HepG2 (cell line): ENCODE data around the gene RNF150. TPM values are rescaled to one million over a fixed set of nuclear protein-coding genes. Genes with fewer than 3 reads are reported as not detected.

ENCODE experiments used
- ATAC-seq: fragments of 200-7000 bp; cut with Tn5 transposase; 3 replicates; pipeline ENCODE4 v1.9.1; 2020; ENCODE audit warnings: mild to moderate bottlenecking, moderate library complexity
- BruUV-seq: library from RNA; stranded (reverse); fragments of 400-500 nt; replicated peaks from 2 replicates; lab custom pipeline; 2021; lab: Mats Ljungman, UMichigan
- CTCF ChIA-PET: fragments of 300-600 bp; formaldehyde crosslinking; extraction: SDS; loops from one replicate; lab custom pipeline; 2021; ENCODE audit warnings: low total read pairs, inconsistent platforms, low intra/inter-chr PET ratio; lab: Yijun Ruan, JAX
- POLR2A ChIA-PET: fragments of 350-600 bp; sonication (Branson Sonifier 250); formaldehyde crosslinking; loops from one replicate; lab custom pipeline; 2020; ENCODE audit warnings: antibody characterized with exemption, inconsistent platforms; lab: Yijun Ruan, JAX
- DNase-seq: peaks from one replicate; pipeline ENCODE4 v3.0.0-alpha.2; 2015; ENCODE audit warnings: low spot score
- FAIRE-seq: peaks from 3 replicates; lab custom pipeline; 2011; peaks lifted over from hg19 to GRCh38; lab: Jason Lieb, UNC
- H2AFZ ChIP-seq: one replicate; pipeline ENCODE4 v1.6.1; 2011; ENCODE audit warnings: low read length, inconsistent platforms
- H3K27ac ChIP-seq: fragments of 300-600 bp; 3 replicates; pipeline ENCODE4 v1.8.0; 2011; ENCODE audit warnings: mixed run types, mild to moderate bottlenecking, mixed read lengths, low read length, inconsistent platforms; ENCODE audit not compliant: insufficient read depth; ENCODE audit errors: extremely low read length
- H3K27me3 ChIP-seq, 2 experiments: fragments of 200-600 bp in 1 of 2; 2 replicates in 1 of 2; 3 replicates in 1 of 2; pipeline versions ENCODE4 v1.6.0 to v1.8.0; 2011; ENCODE audit warnings: low read length in 2 of 2, mild to moderate bottlenecking in 2 of 2, moderate library complexity in 2 of 2, inconsistent platforms in 1 of 2; ENCODE audit not compliant: insufficient read depth in 2 of 2, control insufficient read depth in 1 of 2
- H3K36me3 ChIP-seq, 2 experiments: fragments of 200-600 bp in 1 of 2; replicated peaks in 1 of 2; 2 replicates in 1 of 2; 3 replicates in 1 of 2; pipeline versions ENCODE4 v1.5.1 to v1.8.0; 2011; ENCODE audit warnings: low read length in 2 of 2, inconsistent platforms in 1 of 2; ENCODE audit not compliant: insufficient read depth in 2 of 2, control insufficient read depth in 1 of 2
- H3K4me1 ChIP-seq: 2 replicates; pipeline ENCODE4 v1.5.1; 2012; ENCODE audit warnings: low read length, inconsistent platforms; ENCODE audit not compliant: insufficient read depth
- H3K4me2 ChIP-seq: 2 replicates; pipeline ENCODE4 v1.6.0; 2011; ENCODE audit warnings: low read depth, low read length, inconsistent platforms
- H3K4me3 ChIP-seq, 3 experiments: fragments of 200-600 bp in 1 of 3; sonication (generic), shearing (Covaris generic) in 1 of 3; replicated peaks in 1 of 3; 2 replicates each; pipeline ENCODE4 v1.5.1; 2011 to 2016; ENCODE audit warnings: low read length in 3 of 3, inconsistent platforms in 2 of 3, low read depth in 2 of 3, mild to moderate bottlenecking in 2 of 3, control low read depth in 1 of 3, mixed read lengths in 1 of 3; ENCODE audit not compliant: insufficient read depth in 1 of 3
- H3K79me2 ChIP-seq: one replicate; pipeline ENCODE4 v1.6.1; 2011; ENCODE audit warnings: low read length, inconsistent platforms; ENCODE audit not compliant: insufficient read depth
- H3K9ac ChIP-seq: 2 replicates; pipeline ENCODE4 v1.6.0; 2011; ENCODE audit warnings: mild to moderate bottlenecking, low read depth, low read length, inconsistent platforms; ENCODE audit not compliant: insufficient read depth
- H3K9me3 ChIP-seq: 2 replicates; pipeline ENCODE4 v1.5.1; 2012; ENCODE audit warnings: mild to moderate bottlenecking, low read length
- H4K20me1 ChIP-seq: 2 replicates; pipeline ENCODE4 v1.6.0; 2011; ENCODE audit warnings: inconsistent platforms, mild to moderate bottlenecking, low read length, moderate library complexity; ENCODE audit not compliant: insufficient read depth
- CC2D1A ChIP-seq: sonication (generic); formaldehyde crosslinking; IDR thresholded peaks from 2 replicates; pipeline ENCODE4 v1.8.1; 2023; ENCODE audit warnings: mild to moderate bottlenecking, missing genetic modification reagents
- CREB1 ChIP-seq, 2 experiments: fragments of 450-650 bp in 1 of 2; IDR thresholded peaks; 2 replicates each; pipeline ENCODE4 v1.6.1; 2016 to 2017; ENCODE audit warnings: control low read depth in 1 of 2, mild to moderate bottlenecking in 1 of 2, missing compliant biosample characterization in 1 of 2, missing genetic modification characterization in 1 of 2
- E2F5 ChIP-seq: sonication (generic); formaldehyde crosslinking; conservative IDR thresholded peaks from 2 replicates; pipeline ENCODE4 v1.4.0; 2020; ENCODE audit warnings: missing genetic modification reagents
- GLI4 ChIP-seq: sonication (generic); formaldehyde crosslinking; IDR thresholded peaks from 2 replicates; pipeline ENCODE4 v1.5.1; 2020; ENCODE audit warnings: missing genetic modification reagents, mild to moderate bottlenecking, moderate library complexity, borderline replicate concordance
- SALL2 ChIP-seq: sonication (generic); formaldehyde crosslinking; IDR thresholded peaks from 2 replicates; pipeline ENCODE4 v1.8.1; 2023; ENCODE audit warnings: mild to moderate bottlenecking, missing genetic modification reagents, inconsistent platforms
- SIN3A ChIP-seq: IDR thresholded peaks from 2 replicates; pipeline ENCODE4 v1.6.1; 2011; ENCODE audit warnings: low read depth, mild to moderate bottlenecking, control low read depth, low read length, borderline replicate concordance
- SMYD3 ChIP-seq: sonication (generic); formaldehyde crosslinking; IDR thresholded peaks from 2 replicates; pipeline ENCODE4 v1.8.1; 2023; ENCODE audit warnings: mild to moderate bottlenecking, missing genetic modification reagents
- SOX5 ChIP-seq: IDR thresholded peaks from 2 replicates; pipeline ENCODE4 v1.6.1; 2016; ENCODE audit warnings: borderline replicate concordance
- YEATS4 ChIP-seq: sonication (generic); formaldehyde crosslinking; IDR thresholded peaks from 2 replicates; pipeline ENCODE4 v1.4.0; 2020; ENCODE audit warnings: missing genetic modification reagents, borderline replicate concordance
- ZFP82 ChIP-seq: sonication (generic); formaldehyde crosslinking; IDR thresholded peaks from 2 replicates; pipeline ENCODE4 v1.5.1; 2020; ENCODE audit warnings: mild to moderate bottlenecking, missing genetic modification reagents, borderline replicate concordance
- ZNF205 ChIP-seq: IDR thresholded peaks from 2 replicates; pipeline ENCODE4 v1.6.1; 2018; ENCODE audit warnings: missing biosample characterization, missing genetic modification reagents
- ZNF512 ChIP-seq: sonication (generic); formaldehyde crosslinking; IDR thresholded peaks from 2 replicates; pipeline ENCODE4 v1.4.0; 2020; ENCODE audit warnings: mild to moderate bottlenecking, missing genetic modification reagents
- ZNF800 ChIP-seq: sonication (generic); formaldehyde crosslinking; IDR thresholded peaks from 2 replicates; pipeline ENCODE4 v1.4.0; 2020; ENCODE audit warnings: missing genetic modification reagents
- ZNF883 ChIP-seq: sonication (generic); formaldehyde crosslinking; IDR thresholded peaks from 2 replicates; pipeline ENCODE4 v1.5.1; 2020; ENCODE audit warnings: mild to moderate bottlenecking, missing genetic modification reagents; ENCODE audit errors: not compliant biosample characterization
- WGBS: methylation state at CpG from one replicate; pipeline ENCODE4 v1.1.6; 2017; ENCODE audit warnings: low lambda C conversion rate; 5-methylcytosine and 5-hydroxymethylcytosine counted together
- in situ Hi-C: cut with HindIII; loops from 2 replicates; pipeline ENCODE4 v1.10.0; 2017; ENCODE audit warnings: low pct_unique_long_range_greater_than_20kb; ENCODE audit not compliant: extremely low pct_ligation_motif_present
- intact Hi-C: fragments of 100-400 bp; cut with micrococcal nuclease; formaldehyde crosslinking; loops from one replicate; pipeline ENCODE4 v1.10.0; 2022; ENCODE audit not compliant: unreplicated experiment
- polyA plus RNA-seq, 8 experiments: library from polyadenylated mRNA; depleted of rRNA in 3 of 8; stranded (reverse) in 7 of 8; unstranded in 1 of 8; fragments of >200 nt; fragmentation: Illumina TruSeq in 4 of 8; extraction: Trizol in 4 of 8; gene quantifications; 2 replicates each; pipeline versions ENCODE4 v1.2.1 to v1.2.3, GENCODE V29; 2011 to 2016; ENCODE audit warnings: low read depth in 4 of 8, missing spikeins in 1 of 8, mixed read lengths in 1 of 8; ENCODE audit not compliant: insufficient read depth in 1 of 8
- total RNA-seq, 5 experiments: library from RNA; depleted of rRNA; stranded (reverse); fragments of >200 nt; fragmentation: Illumina TruSeq; extraction: Trizol; gene quantifications; 2 replicates each; pipeline ENCODE4 v1.2.3, GENCODE V29; 2016; ENCODE audit warnings: low read depth in 1 of 5

The RNF150 gene
- total and polyA plus RNA-seq, 2 of the 13 experiments (the other 11 are each of a cell fraction or from before 2014, with no cell fraction given): 0.02 to 0.03 TPM

- DNase-seq (no peak), FAIRE-seq (no peak), ATAC-seq (no peak)
- in situ Hi-C loops: loop anchor here (10.0 kb wide), 2 partner anchors 252 to 502 kb away; no protein-coding TSS in a partner anchor
- CTCF ChIA-PET: no interaction called here
- TF ChIP-seq ZNF800 (no peak), CREB1 (IDR thresholded peaks at IDR 0.05) (no peak), CREB1 (CRISPR knock-in tag; IDR thresholded peaks at IDR 0.05) (no peak), SMYD3 (no peak)
- Histone ChIP-seq H3K9me3 (no peaks in the 10 kb centered on the region), H3K79me2 (no peaks in the 10 kb centered on the region), H3K27me3 (0 out of 5 replicates have a peak, but pooled peaks cover 0 to 9% of the 10 kb centered on the region in 2 experiments), H2AFZ (no peak overlapping the region), H3K36me3 (no peaks in the 10 kb centered on the region), H3K9ac (no peak overlapping the region), H3K27ac (no peak overlapping the region), H4K20me1 (no peaks in the 10 kb centered on the region), H3K4me3 (no peak overlapping the region), H3K4me2 (no peak overlapping the region), H3K4me1 (no peaks in the 10 kb centered on the region)
- WGBS: 15% methylated on average over 6 of the region's 6 CpGs
- no TSS peak for BruUV-seq
- POLR2A ChIA-PET: no interaction called here
- intact Hi-C loops: no loop called here
These were observed 276.6 kb downstream of the RNF150 start for GRCh38 chr4:140856621-140857062.

GRCh38 chr4:140854168-140854567 lies 279.1 kb downstream of the RNF150 start:
- in situ Hi-C loops (loop anchor here (10.0 kb wide), 2 partner anchors 249 to 499 kb away; no protein-coding TSS in a partner anchor), intact Hi-C loops (loop anchor here (5.0 kb wide), 2 partner anchors 97 to 332 kb away; partner anchors contain the start of genes ELMOD2 and TBC1D9)
- WGBS: 6% methylated on average over 2 of the region's 2 CpGs
- no peaks in the 10 kb centered on the region for H3K36me3 ChIP-seq
- CTCF ChIA-PET: no interaction called here
- H3K79me2 ChIP-seq: no peaks in the 10 kb centered on the region
- POLR2A ChIA-PET: no interaction called here
- H3K4me1 ChIP-seq: 0 out of 2 replicates have a peak, but pooled peaks cover 5% of the 10 kb centered on the region
- H3K4me3 ChIP-seq: no peak overlapping the region
- no peak overlapping the region for H3K9ac ChIP-seq
- no TSS peak for BruUV-seq
- no peak overlapping the region for H2AFZ ChIP-seq
- H3K9me3 ChIP-seq: no peaks in the 10 kb centered on the region
- no peak for FAIRE-seq
- no peak for DNase-seq
- ATAC-seq: no peak
- H4K20me1 ChIP-seq: no peaks in the 10 kb centered on the region
- H3K27ac ChIP-seq: no peak overlapping the region
- H3K4me2 ChIP-seq: no peak overlapping the region
- H3K27me3 ChIP-seq: 0 out of 5 replicates have a peak, but pooled peaks cover 0 to 9% of the 10 kb centered on the region in 2 experiments
- no peak for TF ChIP-seq ZNF883 (CRISPR knock-in tag)
- TF ChIP-seq E2F5: no peak
- no peak for TF ChIP-seq CC2D1A
- no peak for TF ChIP-seq SALL2 (CRISPR knock-in tag)
- TF ChIP-seq SIN3A: no peak
- no peak for TF ChIP-seq ZNF512 (CRISPR knock-in tag)
- TF ChIP-seq GLI4 (CRISPR knock-in tag): no peak
- no peak for TF ChIP-seq SOX5 (CRISPR knock-in tag)
- TF ChIP-seq ZFP82 (CRISPR knock-in tag): no peak
- no peak for TF ChIP-seq YEATS4 (CRISPR knock-in tag)
- no peak for TF ChIP-seq ZNF205 (CRISPR knock-in tag)
